Activated T-cell treated with anti-CD3 and anti-CD28 coated beads, Interleukin-2, amount 50 U/mL, for 1 hour (primary cell): Measurements from ENCODE around the gene TINAGL1.
A peak's percentile ranks its signal among the peaks of the same experiment; 100 is the strongest.

Source experiments
- DNase-seq: peaks from one replicate; pipeline ENCODE4 v3.0.0-alpha.2; 2020

TINAGL1 gene

GRCh38 chr1:31614414-31615005 is 38.2 kb downstream of the TINAGL1 start:
- no peak for DNase-seq

DNA sequence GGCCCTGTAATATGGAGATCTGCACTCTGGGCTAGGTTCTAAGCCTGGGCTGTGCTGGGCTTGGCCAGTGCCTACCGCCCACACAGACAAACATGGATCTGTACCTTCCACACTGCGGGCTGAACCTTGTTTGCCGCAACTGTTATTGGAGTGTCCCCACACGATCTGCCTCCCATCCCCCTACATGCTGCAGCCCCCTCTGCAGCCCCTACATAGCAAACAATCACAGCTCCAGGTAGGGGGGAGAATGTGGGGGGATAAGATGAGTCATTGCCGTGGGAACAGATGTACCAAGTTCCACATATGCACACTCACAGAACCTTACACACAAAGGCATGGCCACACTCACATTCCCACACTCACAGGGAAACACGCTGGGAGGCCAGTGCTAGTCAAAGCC is 39.1 kb downstream of the TINAGL1 start:
- DNase-seq = no peak

GRCh38 chr1:31615939-31616338 is 39.6 kb downstream of the TINAGL1 start:
- no peak for DNase-seq

- no peak for DNase-seq
These were observed 41.1 kb downstream of the TINAGL1 start, which contains the start of gene HCRTR1 for GRCh38 chr1:31617218-31617915. HCRTR1 (plus strand) TSS chr1:31617689; CDS start chr1:31619193, 1,504 bp downstream.

DNA sequence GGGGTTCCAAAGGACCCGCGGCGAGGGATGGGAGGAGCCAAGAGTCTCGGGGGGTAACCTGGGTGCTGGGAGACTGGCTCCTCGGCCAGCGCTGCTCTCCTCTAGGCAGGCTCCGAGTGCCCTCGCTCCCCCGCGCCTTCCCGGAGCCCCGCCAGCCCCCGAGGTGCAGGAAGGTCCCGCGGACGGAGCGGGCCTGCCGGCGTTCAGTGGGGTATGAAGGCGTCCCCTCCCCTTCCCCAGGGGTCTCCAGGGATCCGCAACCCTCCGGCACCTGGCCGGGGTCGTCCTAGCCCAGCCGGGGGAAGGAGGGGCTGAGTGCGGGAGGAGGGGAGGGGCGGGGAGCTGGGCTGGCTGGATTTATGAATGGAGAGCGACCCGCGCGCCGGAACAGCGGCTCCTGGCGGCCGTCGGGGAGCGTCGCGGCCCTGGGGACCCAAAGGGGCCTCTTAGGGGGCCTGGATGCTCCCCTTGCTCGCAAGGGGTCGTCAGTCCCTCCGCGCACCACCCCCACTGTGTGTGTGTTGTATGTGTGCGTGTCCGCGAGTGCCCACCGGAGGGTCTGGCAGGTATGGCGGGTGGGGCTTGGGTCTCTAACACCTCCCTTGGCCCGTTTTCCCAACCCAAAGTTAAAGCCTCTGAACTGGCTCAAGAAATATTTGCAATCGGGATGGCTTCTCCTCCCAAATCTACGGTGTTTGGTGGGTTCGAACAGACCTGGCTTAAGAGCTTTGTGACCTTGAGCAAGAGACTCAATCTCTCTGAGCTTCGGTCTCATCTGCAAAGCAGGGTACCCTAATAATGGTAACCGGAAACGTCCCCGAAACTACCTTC is 41.8 kb downstream of the TINAGL1 start:
- DNase-seq = peak; percentile 54

DNA sequence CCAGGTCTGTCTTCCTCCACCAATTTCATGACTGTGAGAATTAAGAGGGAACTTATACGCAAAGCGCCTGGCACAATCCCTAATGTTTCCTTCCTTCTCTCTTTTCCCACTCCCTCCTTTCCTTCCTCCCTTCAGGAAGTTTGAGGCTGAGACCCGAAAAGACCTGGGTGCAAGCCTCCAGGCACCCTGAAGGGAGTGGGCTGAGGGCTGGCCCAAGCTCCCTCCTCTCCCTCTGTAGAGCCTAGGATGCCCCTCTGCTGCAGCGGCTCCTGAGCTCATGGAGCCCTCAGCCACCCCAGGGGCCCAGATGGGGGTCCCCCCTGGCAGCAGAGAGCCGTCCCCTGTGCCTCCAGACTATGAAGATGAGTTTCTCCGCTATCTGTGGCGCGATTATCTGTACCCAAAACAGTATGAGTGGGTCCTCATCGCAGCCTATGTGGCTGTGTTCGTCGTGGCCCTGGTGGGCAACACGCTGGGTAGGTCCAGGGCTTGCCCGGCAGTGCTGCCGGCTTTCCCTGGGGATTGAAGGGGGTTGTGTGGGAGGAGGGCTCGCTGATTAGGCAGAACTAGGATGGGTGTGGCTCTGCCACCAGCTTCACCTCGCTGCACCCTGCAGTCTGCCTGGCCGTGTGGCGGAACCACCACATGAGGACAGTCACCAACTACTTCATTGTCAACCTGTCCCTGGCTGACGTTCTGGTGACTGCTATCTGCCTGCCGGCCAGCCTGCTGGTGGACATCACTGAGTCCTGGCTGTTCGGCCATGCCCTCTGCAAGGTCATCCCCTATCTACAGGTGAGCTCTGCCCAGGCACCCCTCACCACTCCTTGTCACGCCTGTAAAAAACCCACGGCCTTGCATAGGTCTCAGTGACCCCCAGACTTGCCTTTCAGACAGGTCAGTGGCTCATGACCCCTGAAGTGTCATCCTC is 42.9 kb downstream of the TINAGL1 start:
- DNase-seq = no peak

DNA sequence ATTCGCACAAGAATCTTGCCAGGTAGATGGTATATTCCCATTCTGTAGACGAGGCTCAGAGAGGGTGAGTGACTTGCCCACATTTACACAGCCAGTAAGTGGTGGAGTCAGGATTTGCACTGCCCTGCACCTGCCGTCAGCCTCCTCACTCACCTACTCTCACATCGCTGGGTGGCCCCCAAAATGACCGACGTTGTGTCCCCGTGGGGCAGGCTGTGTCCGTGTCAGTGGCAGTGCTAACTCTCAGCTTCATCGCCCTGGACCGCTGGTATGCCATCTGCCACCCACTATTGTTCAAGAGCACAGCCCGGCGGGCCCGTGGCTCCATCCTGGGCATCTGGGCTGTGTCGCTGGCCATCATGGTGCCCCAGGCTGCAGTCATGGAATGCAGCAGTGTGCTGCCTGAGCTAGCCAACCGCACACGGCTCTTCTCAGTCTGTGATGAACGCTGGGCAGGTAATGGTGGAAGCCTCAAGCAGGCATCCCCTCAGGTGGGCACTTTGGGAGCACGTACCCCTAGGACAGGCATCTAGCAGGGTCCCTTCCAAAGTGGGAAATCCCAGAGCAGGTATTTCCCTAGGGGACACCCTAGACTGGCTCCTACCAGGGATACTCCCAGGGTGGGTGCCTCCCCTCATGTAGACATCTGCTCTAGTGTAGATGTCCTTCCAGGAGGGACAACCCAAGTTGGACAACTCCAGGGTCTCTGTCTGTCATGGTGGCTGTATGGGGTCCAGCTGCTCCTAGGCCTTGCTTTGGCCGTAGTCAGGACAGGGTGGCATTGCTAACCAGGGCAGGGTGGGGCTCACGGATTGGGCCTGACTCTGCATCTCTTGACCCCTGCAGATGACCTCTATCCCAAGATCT is 44.5 kb downstream of the TINAGL1 start:
- no peak for DNase-seq

- no peak for DNase-seq
These were observed 45.1 kb downstream of the TINAGL1 start for GRCh38 chr1:31621498-31621820.

- no peak for DNase-seq
These were observed 45.8 kb downstream of the TINAGL1 start for GRCh38 chr1:31621847-31622730.

DNA sequence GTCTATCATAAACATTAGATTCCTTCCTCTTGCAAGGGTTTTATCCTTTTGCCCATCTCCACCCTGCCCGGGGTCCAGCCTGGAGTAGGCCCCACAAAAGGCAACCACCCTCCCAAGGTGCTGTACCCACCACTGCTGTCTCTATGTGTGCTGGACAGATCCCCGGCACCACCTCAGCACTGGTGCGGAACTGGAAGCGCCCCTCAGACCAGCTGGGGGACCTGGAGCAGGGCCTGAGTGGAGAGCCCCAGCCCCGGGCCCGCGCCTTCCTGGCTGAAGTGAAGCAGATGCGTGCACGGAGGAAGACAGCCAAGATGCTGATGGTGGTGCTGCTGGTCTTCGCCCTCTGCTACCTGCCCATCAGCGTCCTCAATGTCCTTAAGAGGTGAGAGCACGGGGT is 47.0 kb downstream of the TINAGL1 start:
- no peak for DNase-seq

GRCh38 chr1:31624309-31624708 is 48.0 kb downstream of the TINAGL1 start:
- no peak for DNase-seq

- DNase-seq = no peak
These were observed 48.6 kb downstream of the TINAGL1 start for GRCh38 chr1:31624731-31625514.

DNA sequence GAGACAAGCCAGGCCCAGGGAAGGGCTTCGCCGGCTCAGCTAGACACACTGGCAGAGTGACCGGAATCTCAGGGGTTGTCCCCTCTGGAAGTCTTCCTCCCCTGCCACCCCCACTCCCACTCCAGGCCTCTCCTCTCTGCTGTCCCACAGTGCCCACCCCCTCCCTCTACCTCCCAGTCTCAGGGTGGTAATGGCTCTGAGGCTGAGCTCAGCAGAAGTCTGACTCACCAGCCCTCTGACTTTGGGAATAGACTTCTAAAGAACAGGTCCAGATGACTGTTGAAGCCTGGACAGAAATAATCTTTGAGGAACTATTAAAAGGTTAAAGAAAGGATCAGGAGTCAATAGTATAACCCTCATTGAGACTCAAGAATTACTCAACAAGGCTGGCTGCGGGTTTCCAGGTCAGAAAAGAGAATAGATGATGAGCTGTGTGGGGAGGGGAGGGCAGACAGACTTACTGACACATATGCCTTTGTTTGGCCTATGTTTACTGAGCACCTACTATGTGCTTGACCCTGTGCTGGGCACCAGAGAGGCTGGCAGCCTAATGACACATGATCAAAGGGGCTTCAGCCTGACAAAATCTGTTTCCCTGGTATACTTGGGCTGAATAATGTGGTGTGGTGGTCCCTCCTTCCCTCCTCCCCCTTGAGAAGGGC is 49.4 kb downstream of the TINAGL1 start:
- no peak for DNase-seq

DNA sequence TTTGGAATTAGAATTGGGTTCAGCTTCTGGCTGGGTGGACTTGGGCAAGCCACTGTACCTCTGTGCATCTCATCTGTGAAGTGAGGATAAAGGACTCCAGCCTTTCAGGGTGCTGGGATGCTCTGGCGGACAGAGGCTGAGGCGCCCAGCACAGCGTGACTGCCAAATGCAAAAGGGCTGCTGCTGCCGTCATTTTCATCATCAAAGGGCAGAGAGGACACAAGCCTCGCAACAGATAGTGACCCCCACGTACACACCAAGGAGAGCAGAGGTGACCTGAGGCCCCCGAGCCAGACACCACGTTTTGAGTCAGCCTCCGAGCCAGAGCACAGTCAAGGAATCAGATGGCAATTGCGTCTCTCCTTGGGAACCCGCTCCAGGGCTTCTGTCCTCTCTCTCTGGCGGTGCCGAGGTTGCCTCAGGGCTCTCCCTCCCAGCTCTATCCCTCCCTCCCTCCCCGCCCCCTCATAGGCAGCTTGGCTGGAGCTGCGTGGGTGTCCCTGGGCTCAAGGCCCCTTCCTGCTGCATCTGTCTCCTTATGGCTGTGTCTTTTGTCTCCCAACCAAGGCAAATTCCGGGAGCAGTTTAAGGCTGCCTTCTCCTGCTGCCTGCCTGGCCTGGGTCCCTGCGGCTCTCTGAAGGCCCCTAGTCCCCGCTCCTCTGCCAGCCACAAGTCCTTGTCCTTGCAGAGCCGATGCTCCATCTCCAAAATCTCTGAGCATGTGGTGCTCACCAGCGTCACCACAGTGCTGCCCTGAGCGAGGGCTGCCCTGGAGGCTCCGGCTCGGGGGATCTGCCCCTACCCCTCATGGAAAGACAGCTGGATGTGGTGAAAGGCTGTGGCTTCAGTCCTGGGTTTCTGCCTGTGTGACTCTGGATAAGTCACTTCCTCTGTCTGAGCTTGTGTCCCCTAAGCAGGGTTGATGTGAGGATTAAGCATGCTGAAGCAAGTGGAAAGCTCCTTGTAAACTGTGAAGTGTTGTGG is 50.2 kb downstream of the TINAGL1 start:
- no peak for DNase-seq

GRCh38 chr1:31627301-31627929 is 51.1 kb downstream of the TINAGL1 start:
- DNase-seq = no peak

DNA sequence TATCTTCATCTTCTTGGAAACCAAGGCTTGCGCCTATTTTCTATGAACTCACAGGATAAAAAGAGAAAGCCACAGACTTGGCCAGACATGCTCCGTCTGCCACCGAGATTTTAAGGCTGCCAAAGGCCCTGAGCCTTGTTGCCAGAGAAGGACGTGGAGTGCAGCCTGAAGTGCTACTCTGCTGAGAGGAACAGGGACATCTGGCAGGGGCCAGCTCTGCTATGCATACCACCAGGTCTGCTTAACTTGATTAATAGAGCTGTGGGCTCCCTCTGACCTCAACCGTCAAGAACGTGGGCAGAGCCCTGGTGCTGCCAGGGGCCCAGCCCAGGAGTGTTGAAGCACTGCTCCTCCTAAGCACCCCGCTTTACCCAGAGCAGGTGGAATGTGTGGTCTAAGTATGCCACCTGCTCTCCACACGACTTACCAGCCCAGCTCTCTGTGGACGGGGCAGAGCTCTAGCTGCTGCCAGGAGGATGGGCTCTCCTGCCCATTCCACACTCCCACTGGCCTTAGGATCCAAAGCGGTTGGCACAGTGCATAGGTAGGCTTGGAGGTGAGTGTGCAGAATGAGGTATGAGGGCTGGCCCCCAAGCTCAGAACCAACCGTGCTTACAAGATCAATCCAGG is 51.7 kb downstream of the TINAGL1 start:
- DNase-seq = no peak

DNA sequence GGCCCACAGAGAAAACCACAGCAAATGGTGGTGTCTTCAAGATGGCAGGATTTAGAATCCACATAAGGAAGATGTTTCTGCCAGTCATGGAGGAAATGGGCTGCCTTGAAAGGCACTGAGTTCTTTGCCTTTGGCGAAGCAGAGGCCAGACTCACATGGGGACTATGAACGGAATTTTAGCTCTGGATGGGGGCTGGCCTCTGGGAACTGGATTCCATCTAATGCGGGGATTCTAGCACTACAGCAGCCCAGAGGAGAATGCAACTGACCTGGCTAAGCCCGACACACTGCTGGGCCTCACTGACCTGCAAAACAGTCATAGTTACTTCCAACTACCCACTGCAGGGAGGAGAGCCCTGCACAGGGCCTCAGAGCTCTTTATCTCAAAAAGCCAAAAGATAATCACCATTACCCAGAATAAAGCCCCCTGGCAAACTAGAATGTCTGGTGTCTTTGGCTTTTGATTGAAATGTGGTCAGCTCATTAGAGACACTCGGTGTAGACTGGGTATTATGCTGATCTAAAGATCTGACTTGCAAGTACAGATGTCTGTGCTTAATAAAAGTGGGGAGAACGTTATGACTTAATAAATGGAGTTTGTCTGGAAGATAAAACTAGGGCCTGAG is 52.7 kb downstream of the TINAGL1 start:
- no peak for DNase-seq
